K562 (cell line): ENCODE results near the gene PPP1R16B. TPM values are rescaled to one million over a fixed set of nuclear protein-coding genes. Genes with fewer than 3 reads are reported as not detected.

Experiments used
- ARID1B ChIP-seq: fragments of 450-650 bp; IDR thresholded peaks from 2 replicates; pipeline ENCODE4 v1.6.1; 2016; ENCODE audit warnings: antibody characterized with exemption, mild to moderate bottlenecking, inconsistent platforms
- ATF1 ChIP-seq, 2 experiments: fragments of 450-650 bp in 1 of 2; IDR thresholded peaks; 2 replicates each; pipeline ENCODE4 v1.6.1; 2016; ENCODE audit warnings: missing compliant biosample characterization in 1 of 2, missing genetic modification characterization in 1 of 2
- DNMT1 ChIP-seq: fragments of 450-650 bp; IDR thresholded peaks from 2 replicates; pipeline ENCODE4 v1.6.1; 2016; ENCODE audit warnings: antibody characterized with exemption, mild to moderate bottlenecking
- HEY1 ChIP-seq: fragments of 250-450 bp; sonication (Bioruptor Pico); IDR thresholded peaks from 2 replicates; pipeline ENCODE4 v1.5.0; 2020; ENCODE audit warnings: mild to moderate bottlenecking, moderate library complexity, borderline replicate concordance
- MCM7 ChIP-seq, 2 experiments: fragments of 450-650 bp; IDR thresholded peaks; 2 replicates each; pipeline ENCODE4 v1.6.1; 2016 to 2018
- MTA3 ChIP-seq: fragments of 450-650 bp; formaldehyde crosslinking; IDR thresholded peaks from 2 replicates; pipeline ENCODE4 v1.6.1; 2017; ENCODE audit warnings: mild to moderate bottlenecking, borderline replicate concordance
- NFYB ChIP-seq: IDR thresholded peaks from 2 replicates; pipeline ENCODE4 v1.6.1; 2011; ENCODE audit warnings: mild to moderate bottlenecking, moderate library complexity; ENCODE audit not compliant: insufficient read length; ENCODE audit errors: extremely low read depth
- SAFB ChIP-seq: fragments of 200-400 bp; formaldehyde crosslinking; IDR thresholded peaks from 2 replicates; pipeline ENCODE4 v1.6.1; 2017; ENCODE audit warnings: low read depth, low read length, borderline replicate concordance
- TRIM24 ChIP-seq, 2 experiments: fragments of 450-650 bp; IDR thresholded peaks; 2 replicates each; pipeline ENCODE4 v1.6.1; 2016
- ZBED1 ChIP-seq: IDR thresholded peaks from 2 replicates; pipeline ENCODE4 v1.6.1; 2014
- ZFP36 ChIP-seq: fragments of 150-350 bp; IDR thresholded peaks from 2 replicates; pipeline ENCODE4 v1.6.1; 2018; ENCODE audit warnings: low read length, low read depth; ENCODE audit not compliant: partially characterized antibody
- ZNF232 ChIP-seq: sonication (generic); formaldehyde crosslinking; IDR thresholded peaks from 2 replicates; pipeline ENCODE4 v1.8.0; 2022; ENCODE audit warnings: mild to moderate bottlenecking, missing genetic modification reagents
- ZNF449 ChIP-seq: fragments of 250-450 bp; sonication (Bioruptor Pico); IDR thresholded peaks from 2 replicates; pipeline ENCODE4 v1.8.0; 2022; ENCODE audit warnings: moderate library complexity, mild to moderate bottlenecking, inconsistent platforms
- ZNF589 ChIP-seq: fragments of 200-800 bp; sonication (Bioruptor generic); IDR thresholded peaks from 2 replicates; pipeline ENCODE4 v1.6.1; 2016; ENCODE audit warnings: low read depth, missing genetic modification characterization, missing compliant biosample characterization
- polyA plus RNA-seq, 8 experiments: library from polyadenylated mRNA; depleted of rRNA in 4 of 8; stranded (reverse) in 5 of 8; unstranded in 3 of 8; fragments of >200 nt; fragmentation: Nextera tagmentation in 2 of 8; fragmentation: Illumina TruSeq in 1 of 8; extraction: Ambion mirVana in 2 of 8; extraction: Trizol in 1 of 8; gene quantifications; 2 replicates each; pipeline versions ENCODE4 v1.2.1 to v1.2.3, GENCODE V29; 2011 to 2014; ENCODE audit warnings: inconsistent platforms in 1 of 8, missing spikeins in 1 of 8
- total RNA-seq, 7 experiments: library from RNA; depleted of rRNA in 6 of 7; stranded (reverse); fragments of >200 nt in 6 of 7; fragmentation: Illumina TruSeq in 2 of 7; extraction: Trizol in 2 of 7; gene quantifications; 2 replicates each; pipeline versions ENCODE4 v1.2.1 to v1.2.3, GENCODE V29; 2011 to 2021; ENCODE audit warnings: low replicate concordance in 1 of 7
- TF ChIP-seq, protein P1 (sequence below): sonication (generic); formaldehyde crosslinking; IDR thresholded peaks from 2 replicates; pipeline ENCODE4 v1.8.0; 2022; ENCODE audit warnings: mild to moderate bottlenecking, missing genetic modification reagents
- TF ChIP-seq, protein P2 (sequence below): fragments of 450-650 bp; IDR thresholded peaks from 2 replicates; pipeline ENCODE4 v1.6.1; 2018; ENCODE audit warnings: mild to moderate bottlenecking, low read depth; ENCODE audit not compliant: partially characterized antibody
- TF ChIP-seq, protein P3 (sequence below), 2 experiments: IDR thresholded peaks in 1 of 2; conservative IDR thresholded peaks in 1 of 2; 2 replicates each; pipeline ENCODE4 v1.6.1; 2016; ENCODE audit warnings: low read depth in 2 of 2, mild to moderate bottlenecking in 1 of 2, missing compliant biosample characterization in 1 of 2, missing genetic modification characterization in 1 of 2, moderate library complexity in 1 of 2

Gene PPP1R16B
- total and polyA plus RNA-seq, 9 of the 15 experiments (the other 6 are each of a cell fraction or from before 2014, with no cell fraction given), result 1.5 to 11.5 (median 6.8) TPM

GRCh38 chr20:38962044-38962927 is 156.8 kb downstream of the PPP1R16B start, which contains the start of gene DHX35 (continued):
- TF ChIP-seq, protein P1, sequence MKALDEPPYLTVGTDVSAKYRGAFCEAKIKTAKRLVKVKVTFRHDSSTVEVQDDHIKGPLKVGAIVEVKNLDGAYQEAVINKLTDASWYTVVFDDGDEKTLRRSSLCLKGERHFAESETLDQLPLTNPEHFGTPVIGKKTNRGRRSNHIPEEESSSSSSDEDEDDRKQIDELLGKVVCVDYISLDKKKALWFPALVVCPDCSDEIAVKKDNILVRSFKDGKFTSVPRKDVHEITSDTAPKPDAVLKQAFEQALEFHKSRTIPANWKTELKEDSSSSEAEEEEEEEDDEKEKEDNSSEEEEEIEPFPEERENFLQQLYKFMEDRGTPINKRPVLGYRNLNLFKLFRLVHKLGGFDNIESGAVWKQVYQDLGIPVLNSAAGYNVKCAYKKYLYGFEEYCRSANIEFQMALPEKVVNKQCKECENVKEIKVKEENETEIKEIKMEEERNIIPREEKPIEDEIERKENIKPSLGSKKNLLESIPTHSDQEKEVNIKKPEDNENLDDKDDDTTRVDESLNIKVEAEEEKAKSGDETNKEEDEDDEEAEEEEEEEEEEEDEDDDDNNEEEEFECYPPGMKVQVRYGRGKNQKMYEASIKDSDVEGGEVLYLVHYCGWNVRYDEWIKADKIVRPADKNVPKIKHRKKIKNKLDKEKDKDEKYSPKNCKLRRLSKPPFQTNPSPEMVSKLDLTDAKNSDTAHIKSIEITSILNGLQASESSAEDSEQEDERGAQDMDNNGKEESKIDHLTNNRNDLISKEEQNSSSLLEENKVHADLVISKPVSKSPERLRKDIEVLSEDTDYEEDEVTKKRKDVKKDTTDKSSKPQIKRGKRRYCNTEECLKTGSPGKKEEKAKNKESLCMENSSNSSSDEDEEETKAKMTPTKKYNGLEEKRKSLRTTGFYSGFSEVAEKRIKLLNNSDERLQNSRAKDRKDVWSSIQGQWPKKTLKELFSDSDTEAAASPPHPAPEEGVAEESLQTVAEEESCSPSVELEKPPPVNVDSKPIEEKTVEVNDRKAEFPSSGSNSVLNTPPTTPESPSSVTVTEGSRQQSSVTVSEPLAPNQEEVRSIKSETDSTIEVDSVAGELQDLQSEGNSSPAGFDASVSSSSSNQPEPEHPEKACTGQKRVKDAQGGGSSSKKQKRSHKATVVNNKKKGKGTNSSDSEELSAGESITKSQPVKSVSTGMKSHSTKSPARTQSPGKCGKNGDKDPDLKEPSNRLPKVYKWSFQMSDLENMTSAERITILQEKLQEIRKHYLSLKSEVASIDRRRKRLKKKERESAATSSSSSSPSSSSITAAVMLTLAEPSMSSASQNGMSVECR (CRISPR knock-in tag), result peak; percentile 80
- TF ChIP-seq HEY1 (CRISPR knock-in tag) (no peak), NFYB (no peak), DNMT1 (no peak), MTA3 (peak; percentile 41; the same call in 1 of the 2 replicates), ARID1B (no peak), MCM7 (IDR thresholded peaks at IDR 0.05) (no peak), ZNF589 (CRISPR knock-in tag) (no peak), ZFP36 (no peak), ZNF232 (CRISPR knock-in tag) (0 out of 2 replicates have a peak, but pooled peaks have one; percentile 20), ATF1 (CRISPR knock-in tag; IDR thresholded peaks at IDR 0.05) (no peak), ATF1 (tag; IDR thresholded peaks at IDR 0.05) (peak; percentile 78), SAFB (0 out of 2 replicates have a peak, but pooled peaks have one; percentile 31), ZBED1 (no peak), TRIM24 (IDR thresholded peaks at IDR 0.05) (no peak), ZNF449 (CRISPR knock-in tag) (no peak)
- TF ChIP-seq, protein P2, sequence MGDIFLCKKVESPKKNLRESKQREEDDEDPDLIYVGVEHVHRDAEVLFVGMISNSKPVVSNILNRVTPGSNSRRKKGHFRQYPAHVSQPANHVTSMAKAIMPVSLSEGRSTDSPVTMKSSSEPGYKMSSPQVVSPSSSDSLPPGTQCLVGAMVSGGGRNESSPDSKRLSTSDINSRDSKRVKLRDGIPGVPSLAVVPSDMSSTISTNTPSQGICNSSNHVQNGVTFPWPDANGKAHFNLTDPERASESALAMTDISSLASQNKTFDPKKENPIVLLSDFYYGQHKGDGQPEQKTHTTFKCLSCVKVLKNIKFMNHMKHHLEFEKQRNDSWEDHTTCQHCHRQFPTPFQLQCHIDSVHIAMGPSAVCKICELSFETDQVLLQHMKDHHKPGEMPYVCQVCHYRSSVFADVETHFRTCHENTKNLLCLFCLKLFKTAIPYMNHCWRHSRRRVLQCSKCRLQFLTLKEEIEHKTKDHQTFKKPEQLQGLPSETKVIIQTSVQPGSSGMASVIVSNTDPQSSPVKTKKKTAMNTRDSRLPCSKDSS, result no peak
- TF ChIP-seq, protein P3, sequence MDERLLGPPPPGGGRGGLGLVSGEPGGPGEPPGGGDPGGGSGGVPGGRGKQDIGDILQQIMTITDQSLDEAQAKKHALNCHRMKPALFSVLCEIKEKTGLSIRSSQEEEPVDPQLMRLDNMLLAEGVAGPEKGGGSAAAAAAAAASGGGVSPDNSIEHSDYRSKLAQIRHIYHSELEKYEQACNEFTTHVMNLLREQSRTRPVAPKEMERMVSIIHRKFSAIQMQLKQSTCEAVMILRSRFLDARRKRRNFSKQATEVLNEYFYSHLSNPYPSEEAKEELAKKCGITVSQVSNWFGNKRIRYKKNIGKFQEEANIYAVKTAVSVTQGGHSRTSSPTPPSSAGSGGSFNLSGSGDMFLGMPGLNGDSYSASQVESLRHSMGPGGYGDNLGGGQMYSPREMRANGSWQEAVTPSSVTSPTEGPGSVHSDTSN (CRISPR knock-in tag; IDR thresholded peaks at IDR 0.05; ENCODE audit: low read depth), result no peak
- TF ChIP-seq, protein P3 (tag; conservative IDR thresholded peaks at IDR 0.05; ENCODE audit: low read depth), result no peak
